WI38 (cell line): ENCODE results near the gene TSPAN9.

Experiments used
- H3K4me3 ChIP-seq: 2 replicates; pipeline ENCODE4 v1.5.1; 2011; ENCODE audit warnings: low read depth, mild to moderate bottlenecking, control low read depth, low read length
- TF ChIP-seq, protein P1 (sequence below): IDR thresholded peaks from 2 replicates; pipeline ENCODE4 v1.5.1; 2012; ENCODE audit warnings: low read depth, mild to moderate bottlenecking, control low read depth, low read length

TSPAN9 gene

DNA sequence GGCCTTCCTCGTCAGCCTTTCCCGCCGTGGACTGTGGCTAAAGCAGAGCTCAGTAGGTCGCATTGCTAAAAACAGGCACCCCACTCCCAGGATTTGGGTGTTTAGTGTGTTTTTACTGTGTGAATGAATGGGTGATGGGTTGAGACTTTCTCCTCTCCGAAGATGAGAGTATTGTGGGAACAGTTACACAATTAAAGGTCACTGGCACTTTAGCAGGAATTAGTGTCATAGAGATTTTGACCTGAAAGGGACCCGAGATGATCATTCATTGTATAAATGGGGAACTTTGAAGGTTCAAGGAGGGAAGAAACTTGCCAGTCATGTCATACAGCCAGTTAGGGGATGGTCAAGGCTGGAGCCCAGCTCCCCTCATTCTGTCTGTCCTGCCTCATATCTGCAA, 56.9 kb downstream of the TSPAN9 start:
- TF ChIP-seq, protein P1, sequence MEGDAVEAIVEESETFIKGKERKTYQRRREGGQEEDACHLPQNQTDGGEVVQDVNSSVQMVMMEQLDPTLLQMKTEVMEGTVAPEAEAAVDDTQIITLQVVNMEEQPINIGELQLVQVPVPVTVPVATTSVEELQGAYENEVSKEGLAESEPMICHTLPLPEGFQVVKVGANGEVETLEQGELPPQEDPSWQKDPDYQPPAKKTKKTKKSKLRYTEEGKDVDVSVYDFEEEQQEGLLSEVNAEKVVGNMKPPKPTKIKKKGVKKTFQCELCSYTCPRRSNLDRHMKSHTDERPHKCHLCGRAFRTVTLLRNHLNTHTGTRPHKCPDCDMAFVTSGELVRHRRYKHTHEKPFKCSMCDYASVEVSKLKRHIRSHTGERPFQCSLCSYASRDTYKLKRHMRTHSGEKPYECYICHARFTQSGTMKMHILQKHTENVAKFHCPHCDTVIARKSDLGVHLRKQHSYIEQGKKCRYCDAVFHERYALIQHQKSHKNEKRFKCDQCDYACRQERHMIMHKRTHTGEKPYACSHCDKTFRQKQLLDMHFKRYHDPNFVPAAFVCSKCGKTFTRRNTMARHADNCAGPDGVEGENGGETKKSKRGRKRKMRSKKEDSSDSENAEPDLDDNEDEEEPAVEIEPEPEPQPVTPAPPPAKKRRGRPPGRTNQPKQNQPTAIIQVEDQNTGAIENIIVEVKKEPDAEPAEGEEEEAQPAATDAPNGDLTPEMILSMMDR = no peak
- H3K4me3 ChIP-seq = no peak overlapping the region

DNA sequence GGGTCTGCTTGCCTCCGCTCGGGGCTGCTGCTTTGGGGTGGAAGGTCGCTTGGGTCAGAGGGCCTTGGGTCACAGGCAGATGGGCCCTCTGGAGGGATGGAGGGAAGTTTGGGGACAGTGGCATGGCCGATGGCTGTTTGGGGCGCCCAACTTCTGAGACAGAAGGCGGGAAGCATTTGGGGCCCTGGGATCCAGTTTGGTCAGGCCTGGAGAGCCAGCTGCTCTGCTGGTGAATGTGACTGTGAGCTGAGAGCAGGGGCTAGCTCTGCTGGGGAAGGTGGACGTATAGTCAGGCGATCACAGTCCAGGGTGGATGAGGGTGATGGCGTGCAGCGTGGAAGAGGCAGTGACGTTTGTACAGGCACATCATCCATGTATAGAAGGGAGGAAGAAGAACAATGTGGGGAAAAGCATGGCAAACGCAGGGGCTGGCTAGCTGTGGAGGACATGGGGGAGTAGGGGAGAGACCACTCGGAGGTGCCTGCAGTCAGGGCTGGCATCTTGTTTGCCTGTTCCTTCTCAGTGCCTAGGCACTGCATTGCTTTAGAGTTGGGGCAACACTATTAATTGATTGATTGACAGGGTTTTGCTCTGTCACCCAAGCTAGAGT, 57.5 kb downstream of the TSPAN9 start:
- TF ChIP-seq, protein P1 = no peak
- no peak overlapping the region for H3K4me3 ChIP-seq

DNA sequence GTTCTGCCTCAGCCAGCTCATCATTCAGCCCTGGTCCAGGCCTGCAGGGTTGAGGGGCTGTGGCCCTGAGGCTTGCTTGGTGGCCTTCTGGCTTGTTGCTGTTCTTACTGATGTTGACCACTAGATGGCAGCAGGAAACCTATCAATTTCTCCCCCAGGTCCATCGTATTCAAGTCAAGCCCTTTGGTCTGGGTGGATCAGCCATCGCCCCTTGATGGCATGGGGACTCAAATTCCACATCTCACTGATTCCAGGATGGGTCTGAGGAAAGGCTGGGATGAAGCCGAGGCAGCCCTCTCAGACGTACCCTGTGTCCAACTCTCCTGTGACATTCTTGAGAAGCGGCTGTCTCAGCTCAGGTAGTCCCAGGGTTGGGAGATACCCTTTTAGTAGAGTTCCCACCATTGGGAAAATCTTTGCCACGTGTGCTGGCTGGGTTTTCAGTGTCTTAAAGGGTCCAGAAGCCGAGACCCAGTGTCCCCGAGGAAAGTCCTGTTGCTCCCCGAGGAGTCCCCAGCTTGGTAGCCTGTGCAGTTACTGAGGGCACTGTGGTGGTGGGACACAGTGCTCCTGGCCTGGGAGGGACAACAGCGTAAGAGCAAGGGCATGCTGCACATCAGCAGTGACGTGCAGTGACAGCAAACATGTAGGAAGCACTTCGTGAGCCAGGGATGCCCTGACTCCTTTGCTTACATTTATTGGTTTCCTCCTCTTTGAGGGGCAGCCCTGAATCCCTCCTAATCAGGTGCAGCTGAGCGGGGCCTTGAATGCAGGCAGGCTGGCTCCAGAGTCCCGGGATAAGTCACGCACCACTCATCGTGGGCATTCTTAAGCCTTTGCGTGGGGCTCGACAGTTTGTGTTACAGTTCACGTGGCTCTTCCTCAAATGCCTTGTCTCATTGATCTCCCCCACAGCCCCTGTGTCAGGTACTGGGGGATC, 58.6 kb downstream of the TSPAN9 start:
- no peak overlapping the region for H3K4me3 ChIP-seq
- TF ChIP-seq, protein P1 = peak; percentile 72

DNA sequence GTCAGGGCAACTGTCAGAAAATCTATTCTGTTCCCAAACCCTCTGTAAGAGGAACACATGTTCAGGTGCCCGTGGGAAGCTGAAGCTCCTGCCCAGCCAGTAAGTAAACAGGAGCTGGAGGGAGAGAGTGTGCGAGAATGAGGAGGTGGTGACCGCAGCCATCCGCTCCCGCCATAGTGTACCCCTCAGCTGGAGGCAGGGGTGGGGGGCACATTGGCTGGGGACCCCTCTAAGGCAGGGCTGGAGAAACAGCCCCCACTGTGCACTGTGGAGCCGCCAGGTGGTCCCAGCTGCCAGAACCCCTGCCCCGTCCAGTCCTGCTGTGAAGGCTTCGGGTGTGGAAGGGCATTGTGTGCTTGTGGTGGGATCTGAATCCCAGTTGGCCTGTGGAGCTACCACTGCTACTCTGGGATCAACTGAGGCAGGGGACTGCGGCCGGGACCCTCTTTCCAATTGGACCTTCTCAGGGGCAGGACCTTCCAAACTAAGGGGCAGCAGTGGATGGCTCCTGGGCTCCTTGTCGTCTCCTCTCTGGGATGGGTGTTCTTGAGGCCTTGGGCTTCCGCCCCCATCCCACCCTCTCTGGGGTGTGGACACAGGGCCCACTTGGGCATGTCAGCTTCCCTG, 59.6 kb downstream of the TSPAN9 start:
- TF ChIP-seq, protein P1 = no peak
- H3K4me3 ChIP-seq = no peak overlapping the region

DNA sequence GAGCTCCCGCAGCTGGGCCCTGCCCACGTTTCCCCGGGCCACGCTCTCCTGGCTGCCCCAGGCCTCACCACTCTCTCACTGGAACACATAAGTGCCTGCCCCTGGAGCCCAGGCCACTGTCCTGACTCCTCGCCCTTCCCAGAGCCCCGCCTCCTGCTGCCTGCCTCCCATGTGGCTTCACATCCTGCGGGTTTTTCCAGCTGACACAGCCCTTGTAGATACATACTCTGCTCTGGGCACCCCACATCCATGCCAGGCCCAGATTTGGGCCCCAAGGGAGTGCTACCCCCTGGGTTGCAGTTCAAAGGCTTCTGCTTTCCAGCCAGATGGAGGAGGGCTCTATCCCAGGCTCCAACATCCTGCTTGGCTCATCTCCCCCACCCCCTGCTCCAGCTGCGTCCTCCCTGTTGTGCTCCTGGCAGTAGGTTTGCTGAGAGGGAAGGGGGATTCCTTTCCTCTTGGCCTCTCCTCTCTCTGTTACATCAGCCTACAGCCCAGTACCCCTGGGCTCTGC, 60.1 kb downstream of the TSPAN9 start:
- TF ChIP-seq, protein P1 = no peak
- no peak overlapping the region for H3K4me3 ChIP-seq

DNA sequence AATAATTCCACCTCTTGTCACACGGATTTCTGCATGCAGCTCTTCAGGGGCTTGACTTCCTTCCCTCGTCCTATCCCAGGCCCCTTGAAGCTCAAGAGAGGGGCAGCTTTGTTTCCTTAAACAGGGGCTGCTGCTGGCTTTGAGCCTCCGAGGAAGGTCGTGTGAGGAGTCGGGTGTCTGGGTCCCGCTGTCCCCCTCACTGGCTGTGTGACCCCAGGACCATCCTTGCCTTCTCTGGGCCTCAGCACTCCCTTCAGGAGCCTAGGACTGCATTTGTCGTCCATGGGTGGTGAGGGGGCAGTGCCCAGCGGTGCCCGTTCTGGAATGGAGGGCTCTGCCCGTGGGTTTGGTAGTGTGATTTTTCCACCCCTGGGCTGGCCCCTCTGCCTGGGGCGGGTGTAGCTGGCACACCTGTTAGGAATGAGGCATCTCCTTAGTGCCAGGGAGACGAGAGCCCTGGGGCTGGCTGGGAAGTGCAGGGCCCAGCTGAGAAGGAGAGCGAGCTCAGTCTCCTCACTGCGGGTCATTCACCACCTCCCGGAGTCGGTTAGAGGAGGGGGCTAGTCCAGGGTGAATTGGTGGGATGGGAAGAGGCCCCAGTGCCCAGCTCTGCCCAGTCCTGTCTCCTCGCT, 60.8 kb downstream of the TSPAN9 start:
- TF ChIP-seq, protein P1 = no peak
- no peak overlapping the region for H3K4me3 ChIP-seq
